NCI-H69 (cell line): ENCODE measurements around the gene NCOA5.
A peak's percentile ranks its signal among the peaks of the same experiment; 100 is the strongest.

Source experiments
- DNase-seq: peaks from one replicate; lab custom pipeline; 2025; lab: John Stamatoyannopoulos, UW

NCOA5 gene

DNA sequence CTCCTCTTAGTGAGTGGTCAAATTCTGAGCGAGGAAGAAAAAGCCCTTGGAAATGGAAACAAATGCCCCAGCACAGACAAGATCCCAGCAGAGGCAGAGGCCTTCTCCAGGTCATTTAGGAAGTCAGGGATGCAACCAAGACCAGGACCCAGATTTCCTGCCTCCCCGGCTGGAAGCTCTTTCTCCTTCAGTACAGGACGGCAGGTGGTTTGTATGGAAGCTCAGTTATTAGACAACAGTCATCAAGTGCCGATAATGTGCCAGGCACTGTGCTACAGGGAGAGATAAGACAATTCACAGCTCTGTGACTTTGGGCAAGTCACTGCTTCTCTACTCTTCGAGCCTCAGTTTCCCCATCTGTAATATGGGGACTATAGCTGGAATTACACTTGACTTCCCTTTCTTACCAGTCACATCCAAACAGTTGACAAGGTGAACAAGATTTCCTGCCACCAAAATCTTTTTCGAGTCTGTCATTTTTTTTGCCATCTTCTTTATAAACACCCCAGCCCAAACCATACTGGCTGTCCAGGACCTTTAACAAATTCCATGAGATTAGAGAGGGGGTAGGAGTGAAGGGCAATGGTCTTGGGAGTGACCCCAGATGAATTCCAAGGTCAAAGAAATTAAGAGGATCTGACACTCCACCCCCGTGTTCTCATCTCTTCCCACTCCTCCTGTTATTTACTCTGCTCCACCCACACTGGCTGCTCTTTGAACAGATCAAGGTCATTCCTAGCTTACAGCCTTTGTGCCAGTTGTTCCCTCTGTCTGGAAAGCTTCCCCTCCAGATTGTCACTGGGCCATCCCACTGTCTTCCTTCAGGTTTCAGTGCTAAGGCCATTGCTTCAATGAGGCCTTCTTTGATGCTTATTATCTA is 75.0 kb downstream of the NCOA5 start:
- DNase-seq = peak; percentile 13

- DNase-seq = peak; percentile 81
These were observed 75.8 kb downstream of the NCOA5 start for GRCh38 chr20:46013829-46014516.

DNA sequence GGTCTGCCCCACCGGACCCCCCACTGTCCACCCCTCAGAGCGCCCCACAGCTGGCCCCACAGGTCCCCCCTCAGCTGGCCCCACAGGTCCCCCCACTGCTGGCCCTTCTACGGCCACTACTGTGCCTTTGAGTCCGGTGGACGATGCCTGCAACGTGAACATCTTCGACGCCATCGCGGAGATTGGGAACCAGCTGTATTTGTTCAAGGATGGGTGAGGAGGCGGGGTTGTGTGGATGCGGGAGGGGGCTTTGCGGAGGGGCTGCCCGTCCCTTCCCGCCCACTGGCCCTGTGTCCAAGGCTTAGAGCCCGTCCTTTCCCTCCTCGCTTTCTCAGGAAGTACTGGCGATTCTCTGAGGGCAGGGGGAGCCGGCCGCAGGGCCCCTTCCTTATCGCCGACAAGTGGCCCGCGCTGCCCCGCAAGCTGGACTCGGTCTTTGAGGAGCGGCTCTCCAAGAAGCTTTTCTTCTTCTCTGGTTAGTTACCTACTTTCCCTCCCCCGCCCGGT is 76.4 kb downstream of the NCOA5 start:
- DNase-seq = peak; percentile 25

DNA sequence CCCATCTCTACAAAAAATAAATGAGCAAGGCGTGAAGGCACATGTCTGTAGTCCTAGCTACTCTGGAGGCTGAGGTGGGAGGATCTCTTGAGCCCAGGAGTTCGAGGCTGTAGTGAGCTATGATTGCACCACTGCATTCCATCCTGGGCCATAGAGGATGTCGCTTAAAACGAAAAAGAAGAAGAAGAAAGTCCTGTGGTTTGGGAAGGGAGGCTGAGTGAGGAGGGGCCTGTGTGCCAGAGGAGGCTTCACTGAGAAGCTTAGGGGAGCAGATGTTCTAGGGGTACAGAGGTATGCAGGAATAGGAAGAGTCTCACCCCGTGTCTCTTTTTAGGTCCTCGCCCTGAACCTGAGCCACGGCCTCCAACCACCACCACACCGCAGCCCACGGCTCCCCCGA is 76.8 kb downstream of the NCOA5 start:
- no peak for DNase-seq

- DNase-seq = peak; percentile 53
These were observed 77.9 kb downstream of the NCOA5 start for GRCh38 chr20:46011631-46012482.
